Stimulated activated CD8-positive, alpha-beta memory T cell treated with anti-CD3 and anti-CD28 coated beads, Interleukin-15, amount 100 ng/mL, for 24 hours (primary cell): ENCODE measurements around the gene CHN2.
"Not testable (repeated sequence)": the region's sequence is repeated elsewhere in the genome, so short reads cannot be mapped to it uniquely, and the experiment has no call there.

Experiments used
- DNase-seq: peaks from one replicate; pipeline ENCODE4 v3.0.0-alpha.2; 2020; ENCODE audit warnings: low read depth

Gene CHN2

GRCh38 chr7:29189743-29190201, 4.8 kb upstream of the CHN2 start:
- DNase-seq: peak; percentile 35

DNA sequence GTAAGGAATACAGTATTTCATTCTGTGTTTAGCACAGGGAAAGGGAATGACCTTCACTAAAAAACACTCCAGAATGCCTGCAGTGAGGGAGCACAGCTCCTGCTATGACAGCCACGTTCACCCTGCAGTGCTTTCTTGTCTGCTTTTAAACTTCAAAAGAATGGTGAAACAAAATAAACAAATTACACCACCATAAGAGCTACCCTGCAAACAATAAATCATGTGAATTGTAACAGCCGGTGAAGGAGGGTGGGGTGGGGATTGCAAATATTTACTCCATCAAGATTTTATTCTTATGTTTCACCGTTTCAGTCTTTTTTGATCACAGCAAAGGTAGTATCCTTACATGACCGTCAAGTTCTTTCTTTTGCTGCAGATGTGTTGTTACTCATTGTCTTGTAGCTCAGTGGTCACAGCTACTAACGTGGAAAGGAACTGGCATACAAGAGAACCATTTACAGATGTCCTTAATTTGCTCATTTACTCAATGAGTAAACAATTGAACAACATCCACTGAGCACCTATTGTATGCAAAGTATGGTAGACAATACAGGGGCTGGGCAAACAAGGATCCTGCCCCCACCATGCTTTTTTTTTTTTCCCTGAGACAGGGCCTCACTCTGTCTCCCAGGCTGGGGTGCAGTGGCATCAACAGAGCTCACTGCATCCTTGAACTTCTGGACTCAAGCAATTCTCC, 4.1 kb upstream of the CHN2 start:
- no peak for DNase-seq

DNA sequence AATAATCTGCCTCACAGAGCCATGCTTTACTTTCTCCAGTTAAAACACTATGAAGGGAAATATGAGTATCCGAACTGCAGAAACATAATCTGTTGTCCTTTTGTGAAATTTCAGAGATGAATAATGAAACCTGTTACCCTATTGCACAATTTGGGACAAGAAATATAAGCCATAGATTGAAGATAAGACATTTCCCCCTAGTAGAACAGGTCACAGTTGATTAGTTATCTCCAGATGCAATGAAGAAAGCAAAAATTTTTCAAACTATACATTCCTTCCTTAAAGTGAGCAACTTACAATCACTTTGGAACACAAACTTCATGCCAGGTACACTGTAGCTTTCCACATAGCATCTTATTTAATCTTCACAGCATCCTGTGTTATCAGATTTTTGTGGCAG, 2.3 kb upstream of the CHN2 start:
- no peak for DNase-seq

DNA sequence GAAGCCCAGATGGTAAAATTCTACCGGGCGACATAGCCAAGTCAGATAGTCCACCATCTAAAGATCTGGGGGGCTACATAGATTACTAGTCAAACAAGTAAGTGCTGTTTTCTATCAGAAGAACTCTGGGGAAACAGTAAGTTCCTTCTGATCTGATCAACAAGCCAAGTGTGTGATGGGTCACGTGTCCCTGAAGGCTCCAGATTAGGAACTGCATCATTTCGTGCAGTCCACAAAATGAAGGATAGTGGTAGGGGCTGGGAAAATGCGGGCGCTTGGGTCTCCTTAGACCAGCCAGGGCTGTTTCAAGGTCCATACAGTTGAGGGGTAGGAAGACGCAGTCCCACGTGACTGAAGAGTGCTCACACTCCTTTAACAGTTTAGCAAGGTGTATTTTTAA, 1.8 kb upstream of the CHN2 start:
- DNase-seq: no peak

DNA sequence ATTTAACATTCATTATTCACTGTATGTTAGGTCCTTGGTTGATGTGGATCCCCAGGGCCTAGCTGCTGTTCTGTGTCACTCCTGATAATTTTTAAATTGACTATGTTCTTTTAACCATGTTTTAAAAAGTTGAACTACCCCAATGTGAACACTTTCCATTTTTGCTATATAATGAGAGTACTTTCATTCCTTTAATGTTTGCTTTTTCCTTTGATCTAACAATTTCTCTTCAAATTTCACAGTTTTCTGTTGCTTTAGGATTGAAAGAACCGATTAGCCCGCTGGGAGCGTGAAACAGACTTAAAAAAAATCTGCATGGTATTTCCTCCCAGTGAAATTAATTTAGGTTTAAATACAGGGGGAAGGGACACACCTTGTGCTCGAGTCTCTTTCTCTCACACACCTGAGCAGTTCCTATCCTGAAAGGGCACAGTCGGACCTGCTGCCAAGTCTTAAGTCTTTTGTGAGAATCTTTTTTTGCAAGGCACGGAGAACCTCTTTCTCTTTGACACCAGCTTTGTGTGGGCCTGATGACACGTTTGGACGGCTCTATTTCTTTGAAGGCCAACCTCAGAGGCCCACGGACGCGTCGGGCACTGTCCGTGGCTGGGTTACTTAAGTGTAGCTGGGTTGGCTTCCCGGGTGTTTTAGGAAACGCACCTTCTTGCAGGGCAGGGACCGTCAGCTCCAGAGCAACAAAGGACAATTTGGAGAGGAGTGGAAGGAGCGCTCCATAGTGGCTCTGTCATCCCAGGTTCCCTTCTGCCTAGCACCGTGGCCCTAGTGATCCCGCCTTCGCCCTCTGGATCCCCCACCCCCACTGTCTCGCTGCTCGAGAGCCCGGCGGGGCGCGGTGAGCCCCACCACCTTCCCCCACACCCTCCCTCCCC, 1.0 kb upstream of the CHN2 start:
- no peak for DNase-seq

DNA sequence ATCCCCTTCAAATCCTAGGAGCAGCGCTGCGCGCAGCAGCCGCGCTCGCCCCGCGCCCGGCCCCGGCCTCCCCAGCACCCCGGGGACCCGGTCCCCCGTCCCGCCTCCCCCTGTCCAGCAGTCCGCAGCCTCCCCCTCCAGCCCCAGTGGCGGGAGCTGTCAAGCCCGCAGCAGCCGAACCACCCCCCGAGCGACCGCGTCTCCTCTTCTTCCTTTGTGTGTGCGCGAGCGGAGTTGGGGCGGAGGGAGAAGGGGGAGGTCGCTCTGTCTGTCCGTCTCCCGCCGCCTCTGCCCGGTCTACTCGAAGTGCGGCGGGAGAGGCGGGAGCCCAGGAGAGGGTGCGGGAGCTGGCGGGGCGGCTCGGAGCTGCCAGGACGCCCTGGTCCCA, 375 bp upstream of the CHN2 start:
- DNase-seq: no peak

- DNase-seq: no peak
These were observed 1.6 kb downstream of the CHN2 start for GRCh38 chr7:29196191-29196590.

- no peak for DNase-seq
These were observed 2.5 kb downstream of the CHN2 start for GRCh38 chr7:29196971-29197595.

DNA sequence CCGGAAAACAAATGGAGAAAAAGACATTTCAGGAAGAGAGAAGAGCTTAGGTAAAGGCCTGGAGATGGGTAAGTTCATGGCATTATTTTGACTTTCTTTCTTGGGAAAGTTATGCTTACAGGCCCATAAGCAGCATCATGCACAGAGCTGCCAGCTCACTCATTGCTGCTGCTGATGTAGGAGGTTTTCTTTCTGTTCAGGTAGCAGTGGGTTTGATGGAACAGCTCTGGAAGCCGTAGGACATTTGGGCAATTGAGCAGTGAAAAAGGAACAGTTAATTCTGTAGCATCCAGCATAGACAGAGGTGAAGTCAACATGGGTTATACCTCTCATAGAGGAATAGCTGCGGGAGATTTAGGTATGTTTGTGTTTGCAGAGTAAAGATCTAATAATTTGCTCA, 3.3 kb downstream of the CHN2 start:
- DNase-seq: no peak

DNA sequence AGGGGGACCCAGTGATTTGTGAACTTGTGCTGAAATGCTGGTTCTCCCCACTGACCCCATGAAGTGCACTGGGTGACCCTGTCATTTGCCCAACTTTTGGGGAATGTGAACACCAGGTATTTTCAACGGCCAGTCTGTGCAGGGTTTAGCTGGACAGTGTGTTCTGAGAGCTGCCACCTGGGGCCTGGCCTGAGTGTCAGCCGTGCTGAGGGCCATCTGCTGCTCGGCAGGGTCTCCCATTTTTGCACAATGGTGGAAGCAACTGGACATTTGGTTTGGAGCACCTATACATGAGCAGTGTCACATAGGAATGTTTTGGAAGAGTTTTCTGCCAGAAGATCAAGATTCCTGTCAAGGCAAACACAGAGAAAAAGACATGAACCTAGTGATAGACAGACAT, 5.2 kb downstream of the CHN2 start:
- DNase-seq: no peak

DNA sequence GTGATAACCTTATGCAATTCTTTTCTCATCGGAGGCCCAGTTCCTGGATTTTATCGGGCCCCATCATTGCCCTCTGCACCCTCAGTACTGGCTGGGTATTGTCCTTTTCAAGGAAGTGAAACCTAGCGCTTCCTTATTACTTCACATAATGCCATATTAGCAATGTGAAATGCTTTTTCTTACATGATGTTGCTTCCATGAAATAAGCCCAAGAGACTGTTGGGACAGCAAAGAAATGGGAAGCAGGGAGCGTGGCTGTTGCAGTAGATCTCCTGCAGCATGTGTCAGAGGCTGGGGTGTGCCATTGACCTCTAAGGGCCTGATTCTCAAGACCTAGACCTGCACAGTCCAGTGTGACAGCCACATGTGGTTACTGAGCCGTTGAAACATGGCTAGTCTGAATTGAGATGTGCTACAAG, 8.1 kb downstream of the CHN2 start:
- DNase-seq: no peak

GRCh38 chr7:29204491-29205272, 10.1 kb downstream of the CHN2 start:
- DNase-seq: no peak

- no peak for DNase-seq
These were observed 12.7 kb downstream of the CHN2 start for GRCh38 chr7:29207162-29207801.

GRCh38 chr7:29208410-29209250, 14.1 kb downstream of the CHN2 start:
- DNase-seq: no peak

DNA sequence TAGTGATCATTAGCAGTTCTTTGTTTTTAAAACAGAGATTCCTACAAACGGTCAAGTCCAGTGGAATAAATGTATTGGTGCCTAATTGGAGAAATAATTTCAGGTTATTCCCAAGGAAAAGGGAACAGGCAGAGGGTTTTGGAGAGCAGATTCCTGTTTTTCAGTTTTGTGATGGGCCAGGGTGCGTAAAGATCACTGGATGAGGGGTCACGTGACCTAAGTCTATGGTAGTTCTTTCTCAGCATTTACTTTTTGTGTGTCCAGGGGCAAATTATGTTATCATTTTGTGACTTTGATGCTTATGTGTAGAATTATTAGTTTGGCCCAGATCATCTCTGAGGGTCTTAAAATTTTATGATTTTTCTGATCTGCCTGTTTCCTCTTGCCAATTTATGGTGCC, 15.2 kb downstream of the CHN2 start:
- no peak for DNase-seq

DNA sequence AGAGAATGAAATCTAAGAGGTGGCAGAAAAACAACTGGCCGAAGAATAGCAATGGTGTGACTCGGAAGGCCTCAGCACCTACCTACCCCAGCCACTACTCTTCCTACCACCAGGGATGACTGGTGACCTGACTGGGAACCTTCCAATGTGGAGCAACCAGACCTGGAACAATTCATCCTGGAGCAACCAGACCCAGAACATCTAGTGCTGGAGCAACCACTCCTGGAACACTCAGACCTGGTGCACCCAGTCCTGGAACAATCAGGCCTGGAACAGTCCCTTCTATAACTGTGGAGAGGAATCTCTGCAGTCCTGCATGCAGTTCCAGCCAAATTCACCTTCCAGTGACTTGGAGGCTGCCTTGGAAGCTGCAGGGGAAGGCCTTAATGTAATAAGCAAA, 18.2 kb downstream of the CHN2 start:
- not testable (repeated sequence) for DNase-seq

DNA sequence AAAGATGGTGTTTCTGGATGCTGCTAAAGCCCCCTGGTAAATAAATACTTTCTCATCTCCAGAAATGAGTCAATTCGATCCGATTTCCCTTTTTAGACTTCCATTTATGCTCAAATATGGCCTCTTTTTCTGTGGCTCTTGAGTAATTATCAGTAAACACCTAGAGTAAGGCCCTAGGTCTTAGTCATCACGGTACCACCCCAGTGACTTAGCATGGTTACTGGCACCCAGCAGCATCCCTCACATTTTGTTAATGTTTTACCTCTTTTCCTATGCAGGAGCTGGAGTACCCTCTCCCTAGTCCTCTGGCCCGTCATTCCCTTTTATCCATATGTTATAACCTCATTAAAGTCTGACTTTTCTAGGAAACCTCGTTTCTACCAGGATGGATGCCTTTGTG, 19.5 kb downstream of the CHN2 start:
- no peak for DNase-seq

GRCh38 chr7:29214816-29215215, 20.2 kb downstream of the CHN2 start:
- no peak for DNase-seq

- no peak for DNase-seq
These were observed 21.6 kb downstream of the CHN2 start for GRCh38 chr7:29216128-29216527.

- DNase-seq: no peak
These were observed 22.5 kb downstream of the CHN2 start for GRCh38 chr7:29217113-29217512.

- no peak for DNase-seq
These were observed 30.2 kb downstream of the CHN2 start for GRCh38 chr7:29224726-29225125.
